Astrocyte (in vitro differentiated cells and primary cell): ENCODE measurements around the gene SCNN1A. TPM values are rescaled to one million over a fixed set of nuclear protein-coding genes. Genes with fewer than 3 reads are reported as not detected.

Source experiments
- DNase-seq: peaks from one replicate; pipeline ENCODE4 v3.0.0-alpha.2; 2010; ENCODE audit warnings: low read depth
- FAIRE-seq: peaks from 2 replicates; lab custom pipeline; 2011; peaks lifted over from hg19 to GRCh38; lab: Jason Lieb, UNC
- H2AFZ ChIP-seq: 2 replicates; pipeline ENCODE4 v1.6.0; 2012; ENCODE audit warnings: low read depth, low read length, inconsistent platforms
- H3K27ac ChIP-seq: 2 replicates; pipeline ENCODE4 v1.5.1; 2011; ENCODE audit warnings: low read depth, low read length, inconsistent platforms
- H3K27me3 ChIP-seq: 2 replicates; pipeline ENCODE4 v1.6.0; 2011; ENCODE audit warnings: low read length, inconsistent platforms; ENCODE audit not compliant: insufficient read depth
- H3K36me3 ChIP-seq: 2 replicates; pipeline ENCODE4 v1.5.1; 2011; ENCODE audit warnings: low read length, inconsistent platforms; ENCODE audit not compliant: insufficient read depth
- H3K4me1 ChIP-seq: 2 replicates; pipeline ENCODE4 v1.5.1; 2011; ENCODE audit warnings: low read length, inconsistent platforms; ENCODE audit not compliant: insufficient read depth
- H3K4me2 ChIP-seq: 2 replicates; pipeline ENCODE4 v1.6.0; 2012; ENCODE audit warnings: low read length, inconsistent platforms
- H3K4me3 ChIP-seq: 2 replicates; pipeline ENCODE4 v1.5.1; 2011; ENCODE audit warnings: low read depth, mild to moderate bottlenecking, low read length, inconsistent platforms; ENCODE audit not compliant: insufficient read depth
- H3K79me2 ChIP-seq: 2 replicates; pipeline ENCODE4 v1.6.0; 2012; ENCODE audit warnings: mild to moderate bottlenecking, low read length, inconsistent platforms; ENCODE audit not compliant: insufficient read depth
- H3K9ac ChIP-seq: 2 replicates; pipeline ENCODE4 v1.6.0; 2012; ENCODE audit warnings: mild to moderate bottlenecking, low read length, inconsistent platforms
- H3K9me3 ChIP-seq: 2 replicates; pipeline ENCODE4 v1.5.1; 2012; ENCODE audit warnings: low read depth, mild to moderate bottlenecking, low read length, inconsistent platforms; ENCODE audit not compliant: insufficient read depth
- H4K20me1 ChIP-seq: 2 replicates; pipeline ENCODE4 v1.6.0; 2012; ENCODE audit warnings: low read length, inconsistent platforms; ENCODE audit not compliant: insufficient read depth
- H3K27ac Mint-ChIP-seq: one replicate; pipeline ENCODE4 v1.8.0; 2021; ENCODE audit warnings: mild to moderate bottlenecking, mixed read lengths; ENCODE audit not compliant: unreplicated experiment
- H3K27me3 Mint-ChIP-seq: one replicate; pipeline ENCODE4 v1.8.0; 2021; ENCODE audit warnings: low read depth, mixed read lengths; ENCODE audit not compliant: unreplicated experiment
- H3K36me3 Mint-ChIP-seq: one replicate; pipeline ENCODE4 v1.8.0; 2021; ENCODE audit warnings: low read depth, mixed read lengths; ENCODE audit not compliant: unreplicated experiment
- H3K4me1 Mint-ChIP-seq: one replicate; pipeline ENCODE4 v1.8.0; 2021; ENCODE audit warnings: low read depth, mixed read lengths; ENCODE audit not compliant: unreplicated experiment
- H3K4me3 Mint-ChIP-seq: one replicate; pipeline ENCODE4 v1.8.0; 2021; ENCODE audit warnings: mild to moderate bottlenecking, moderate library complexity, mixed read lengths; ENCODE audit not compliant: unreplicated experiment
- H3K9me3 Mint-ChIP-seq: one replicate; pipeline ENCODE4 v1.8.0; 2021; ENCODE audit warnings: mild to moderate bottlenecking, mixed read lengths; ENCODE audit not compliant: unreplicated experiment
- EZH2 ChIP-seq: IDR thresholded peaks from 2 replicates; pipeline ENCODE4 v1.6.1; 2012; ENCODE audit warnings: mild to moderate bottlenecking, low read length, inconsistent platforms; ENCODE audit not compliant: insufficient read depth
- total RNA-seq: library from RNA; stranded (reverse); gene quantifications from 2 replicates; pipeline ENCODE4 v1.2.1, GENCODE V29; 2021
- TF ChIP-seq, protein P1 (sequence below): IDR thresholded peaks from 2 replicates; pipeline ENCODE4 v1.5.1; 2011; ENCODE audit warnings: low read depth, mild to moderate bottlenecking, inconsistent platforms, low read length, moderate library complexity; ENCODE audit not compliant: insufficient read depth

SCNN1A gene
- total RNA-seq, 1 donor from 2014 or later: 1.3 TPM

DNA sequence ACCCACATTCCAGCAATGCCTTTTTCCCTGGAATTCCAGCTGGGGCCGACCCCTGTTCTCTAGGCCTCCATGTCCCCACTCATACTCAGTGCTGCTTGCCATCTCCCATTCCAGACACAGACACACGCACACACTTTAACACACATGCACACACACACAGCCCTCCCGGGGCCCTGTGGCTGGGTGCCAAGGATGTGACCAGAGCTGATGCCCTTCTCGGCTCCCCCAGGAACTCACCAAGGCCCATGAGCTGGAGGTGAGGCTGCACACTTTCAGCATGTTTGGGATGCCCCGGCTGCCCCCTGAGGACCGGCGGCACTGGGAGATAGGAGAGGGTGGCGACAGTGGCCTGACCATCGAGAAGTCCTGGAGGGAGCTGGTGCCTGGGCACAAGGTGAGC lies 60.6 kb downstream of the SCNN1A start:
- Mint-ChIP-seq H3K27ac (no peak overlapping the region), H3K36me3 (no peaks in the 10 kb centered on the region), H3K27me3 (peaks cover 30% of the 10 kb centered on the region), H3K9me3 (peaks cover 2% of the 10 kb centered on the region), H3K4me1 (peaks cover 14% of the 10 kb centered on the region), H3K4me3 (peak overlapping the region; percentile 25)
- H3K79me2 ChIP-seq: no peaks in the 10 kb centered on the region
- no peak overlapping the region for H2AFZ ChIP-seq
- no peak overlapping the region for H3K9ac ChIP-seq
- no peaks in the 10 kb centered on the region for H4K20me1 ChIP-seq
- H3K9me3 ChIP-seq: no peaks in the 10 kb centered on the region
- TF ChIP-seq EZH2: no peak
- TF ChIP-seq, protein P1, sequence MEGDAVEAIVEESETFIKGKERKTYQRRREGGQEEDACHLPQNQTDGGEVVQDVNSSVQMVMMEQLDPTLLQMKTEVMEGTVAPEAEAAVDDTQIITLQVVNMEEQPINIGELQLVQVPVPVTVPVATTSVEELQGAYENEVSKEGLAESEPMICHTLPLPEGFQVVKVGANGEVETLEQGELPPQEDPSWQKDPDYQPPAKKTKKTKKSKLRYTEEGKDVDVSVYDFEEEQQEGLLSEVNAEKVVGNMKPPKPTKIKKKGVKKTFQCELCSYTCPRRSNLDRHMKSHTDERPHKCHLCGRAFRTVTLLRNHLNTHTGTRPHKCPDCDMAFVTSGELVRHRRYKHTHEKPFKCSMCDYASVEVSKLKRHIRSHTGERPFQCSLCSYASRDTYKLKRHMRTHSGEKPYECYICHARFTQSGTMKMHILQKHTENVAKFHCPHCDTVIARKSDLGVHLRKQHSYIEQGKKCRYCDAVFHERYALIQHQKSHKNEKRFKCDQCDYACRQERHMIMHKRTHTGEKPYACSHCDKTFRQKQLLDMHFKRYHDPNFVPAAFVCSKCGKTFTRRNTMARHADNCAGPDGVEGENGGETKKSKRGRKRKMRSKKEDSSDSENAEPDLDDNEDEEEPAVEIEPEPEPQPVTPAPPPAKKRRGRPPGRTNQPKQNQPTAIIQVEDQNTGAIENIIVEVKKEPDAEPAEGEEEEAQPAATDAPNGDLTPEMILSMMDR: no peak
- FAIRE-seq (no peak), DNase-seq (no peak)
- peaks cover 3% of the 10 kb centered on the region for H3K27me3 ChIP-seq
- no peak overlapping the region for H3K27ac ChIP-seq
- no peaks in the 10 kb centered on the region for H3K36me3 ChIP-seq
- no peak overlapping the region for H3K4me3 ChIP-seq
- H3K4me2 ChIP-seq: no peak overlapping the region
- H3K4me1 ChIP-seq: peaks cover 5% of the 10 kb centered on the region

DNA sequence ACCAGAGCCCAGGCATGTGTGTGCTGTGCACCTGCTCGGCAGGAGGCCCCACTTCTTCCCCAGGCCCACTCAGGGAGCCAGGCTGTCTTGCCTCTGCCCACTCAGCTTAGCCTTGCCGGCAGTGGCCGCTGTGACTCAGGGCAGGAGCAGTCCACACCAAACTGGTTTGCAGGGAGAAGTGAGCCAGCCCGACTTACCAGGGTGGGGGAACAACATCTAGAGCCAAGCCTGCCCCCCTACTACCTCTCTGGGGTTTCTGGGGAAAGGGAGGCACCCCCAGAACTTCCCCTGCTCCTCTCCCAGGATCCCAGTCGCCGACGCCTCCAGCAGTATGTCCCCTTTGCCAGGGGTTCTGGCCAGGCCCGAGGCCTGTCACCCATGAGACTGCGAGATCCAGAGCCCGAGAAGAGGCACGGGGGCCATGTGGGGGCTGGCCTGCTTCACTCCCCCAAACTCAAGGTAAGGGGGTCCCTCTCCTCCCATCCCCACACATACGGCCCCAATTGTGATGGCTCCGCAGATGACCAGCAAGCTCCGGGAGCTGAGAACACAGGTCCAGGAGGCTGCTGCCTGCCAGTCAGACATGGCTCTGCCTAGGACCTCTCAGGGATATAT lies 61.9 kb downstream of the SCNN1A start:
- peaks cover 3% of the 10 kb centered on the region for H3K27me3 ChIP-seq
- Mint-ChIP-seq H3K27me3 (peaks cover 36% of the 10 kb centered on the region), H3K27ac (no peak overlapping the region), H3K4me3 (no peak overlapping the region), H3K4me1 (peaks cover 14% of the 10 kb centered on the region), H3K36me3 (no peaks in the 10 kb centered on the region), H3K9me3 (peaks cover 2% of the 10 kb centered on the region)
- H3K9ac ChIP-seq: no peak overlapping the region
- no peaks in the 10 kb centered on the region for H3K36me3 ChIP-seq
- H3K9me3 ChIP-seq: no peaks in the 10 kb centered on the region
- no peak overlapping the region for H2AFZ ChIP-seq
- H3K79me2 ChIP-seq: no peaks in the 10 kb centered on the region
- FAIRE-seq (no peak), DNase-seq (no peak)
- no peak overlapping the region for H3K4me2 ChIP-seq
- H4K20me1 ChIP-seq: no peaks in the 10 kb centered on the region
- H3K27ac ChIP-seq: no peak overlapping the region
- H3K4me1 ChIP-seq: peaks cover 5% of the 10 kb centered on the region
- TF ChIP-seq, protein P1: no peak
- TF ChIP-seq EZH2: no peak
- no peak overlapping the region for H3K4me3 ChIP-seq
